Right cardiac atrium (tissue), 5 donors: ENCODE results near the gene FZR1. TPM values are rescaled to one million over a fixed set of nuclear protein-coding genes. Genes with fewer than 3 reads are reported as not detected.
"Not testable (repeated sequence)": the region's sequence is repeated elsewhere in the genome, so short reads cannot be mapped to it uniquely, and the experiment has no call there.

ENCODE experiments used
- ATAC-seq, 2 donors: fragments of 200-7000 bp; cut with Tn5 transposase; one replicate each; pipeline versions ENCODE4 v1.8.0 to v1.9.1; 2020; ENCODE audit warnings: moderate library complexity in 2 of 2, mild to moderate bottlenecking in 1 of 2
- DNase-seq, 3 donors: peaks; one replicate each; pipeline ENCODE4 v3.0.0-alpha.2; 2020
- H3K27ac ChIP-seq: one replicate; pipeline ENCODE4 v1.5.1; 2013; ENCODE audit warnings: mild to moderate bottlenecking, low read length, control low read depth, moderate library complexity
- H3K27me3 ChIP-seq: one replicate; pipeline ENCODE4 v1.6.1; 2013; ENCODE audit not compliant: control insufficient read depth, insufficient read depth
- H3K4me1 ChIP-seq: one replicate; pipeline ENCODE4 v1.6.1; 2013; ENCODE audit warnings: low read length; ENCODE audit not compliant: control insufficient read depth, insufficient read depth
- H3K4me3 ChIP-seq: one replicate; pipeline ENCODE4 v1.5.1; 2013; ENCODE audit warnings: low read length, control low read depth
- H3K9me3 ChIP-seq: one replicate; pipeline ENCODE4 v1.6.1; 2013; ENCODE audit warnings: low read length; ENCODE audit not compliant: control insufficient read depth
- WGBS: extraction: QIAGEN DNeasy Blood & Tissue Kit; methylation state at CpG from one replicate; pipeline ENCODE4 v1.1.7; 2013; 5-methylcytosine and 5-hydroxymethylcytosine counted together
- intact Hi-C, 4 donors: fragments of 100-400 bp; cut with DNase I; formaldehyde crosslinking; loops; one replicate each; pipeline versions ENCODE4 v1.11.0 to v1.14.0; 2022 to 2023
- polyA plus RNA-seq: library from polyadenylated mRNA; stranded (reverse); fragments of 200-250 nt; gene quantifications from one replicate; pipeline ENCODE4 v1.2.3, GENCODE V29; 2013
- total RNA-seq, 4 donors: library from RNA; stranded (reverse); fragmentation: NEBNext Ultra II Directional; extraction: Animal tissue kit (Norgen Biotek cat#: 25700); gene quantifications; one replicate each; pipeline ENCODE4 v1.2.1, GENCODE V29; 2021
- donor health status: healthy with polysubstance abuse.
- donor health status: DM: no; HTN: yes; CAD: no.
- donor health status: DM: no; HTN: no; CAD: no.
- donor health status: DM: no; HTN: yes; CAD: no; lungs with severe emphysema.
- donor health status: DM: yes; HTN: yes; CAD: no.

Gene FZR1
- total and polyA plus RNA-seq, 5 donors, result 14.3 to 23.3 (median 20.4) TPM

DNA sequence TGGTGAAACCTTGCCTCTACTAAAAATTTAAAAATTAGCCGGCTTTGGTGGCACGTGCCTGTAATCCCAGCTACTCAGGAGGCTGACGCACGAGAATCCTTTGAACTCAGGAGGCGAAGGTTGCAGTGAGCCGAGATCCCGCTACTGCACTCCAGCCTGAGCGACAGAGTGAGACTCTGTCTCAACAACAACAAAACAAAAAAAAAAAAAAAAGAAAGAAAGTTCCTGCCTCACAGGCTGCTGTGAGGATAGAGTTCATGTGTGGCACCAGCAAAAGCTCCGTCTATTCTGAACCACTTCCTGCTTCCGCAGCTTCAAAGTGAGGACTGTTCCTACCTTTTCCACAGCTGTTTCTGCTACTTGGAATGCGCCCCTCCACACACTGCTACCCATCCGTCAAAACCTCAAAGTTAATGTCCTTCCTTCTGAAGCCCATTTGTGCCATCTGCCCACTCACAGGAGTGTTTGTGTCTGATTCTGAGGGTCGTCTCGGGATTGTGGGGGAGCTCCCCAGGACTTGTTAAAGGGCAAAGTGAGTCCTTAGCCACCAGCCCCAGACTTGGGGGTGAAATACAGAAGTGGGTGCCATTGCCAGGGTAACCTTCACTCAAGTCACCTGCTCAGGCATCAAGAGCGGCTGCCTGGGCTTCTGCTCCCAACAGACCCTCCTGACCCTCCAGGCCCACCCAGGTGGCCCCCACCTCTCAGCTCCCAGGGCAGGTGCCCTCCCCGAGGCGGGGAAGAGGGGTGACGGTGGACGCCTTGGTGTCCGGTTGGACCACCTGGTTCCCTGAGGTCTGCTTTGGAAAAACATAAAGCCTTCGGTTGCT is 48.4 kb downstream of the FZR1 start:
- ATAC-seq, result no peak
- DNase-seq, result no peak
- Histone ChIP-seq H3K27me3 (no peaks in the 10 kb centered on the region), H3K4me1 (peaks cover 2% of the 10 kb centered on the region), H3K4me3 (no peak overlapping the region), H3K27ac (no peak overlapping the region), H3K9me3 (no peaks in the 10 kb centered on the region)
- intact Hi-C loops, result no loop called here
- 74% methylated on average over 21 of the region's 21 CpGs for WGBS

DNA sequence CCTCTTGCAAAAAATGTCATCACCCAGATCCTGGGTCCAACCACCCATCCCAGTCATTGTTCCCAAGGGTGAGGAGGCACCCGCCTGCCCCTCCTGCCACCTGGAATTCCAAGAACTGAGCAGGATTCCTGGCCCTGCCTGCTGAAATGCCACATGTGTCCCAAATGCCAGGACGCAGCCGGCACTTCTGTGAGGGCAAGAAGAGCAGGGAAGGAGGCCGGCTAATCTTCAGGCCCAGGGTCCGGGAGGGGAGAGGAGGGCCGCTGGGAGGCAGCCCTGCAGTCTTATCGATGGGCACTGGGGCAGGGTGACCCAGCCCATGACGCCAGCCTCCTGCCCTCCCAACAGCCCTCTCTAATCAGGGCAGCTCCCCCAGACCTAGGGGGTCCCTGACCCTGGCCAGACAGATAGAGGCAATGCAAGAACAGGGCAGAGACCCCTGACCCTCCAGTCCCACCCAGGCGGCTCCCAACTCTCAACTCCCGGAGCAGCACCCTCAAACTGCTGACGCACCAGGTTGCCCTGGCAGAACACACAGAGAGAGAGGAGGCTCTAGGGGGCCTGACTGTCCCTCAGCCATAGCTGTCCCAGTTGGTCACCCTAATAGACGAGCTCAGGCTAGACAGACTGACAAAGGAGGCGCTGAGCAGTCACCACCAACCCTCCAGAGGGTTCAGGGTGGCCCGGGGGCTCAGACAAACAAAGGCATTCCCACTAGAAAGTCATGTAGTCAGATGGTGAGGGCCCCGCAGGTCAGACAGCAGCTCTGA is 49.7 kb downstream of the FZR1 start:
- H3K4me1 ChIP-seq, result peaks cover 2% of the 10 kb centered on the region
- H3K9me3 ChIP-seq, result no peaks in the 10 kb centered on the region
- H3K4me3 ChIP-seq, result peak overlapping the region; percentile 89
- H3K27ac ChIP-seq, result no peak overlapping the region
- intact Hi-C loops, result no loop called here
- ATAC-seq (no peak), DNase-seq (peak in 1 of 3 donors; percentile 55)
- WGBS, result 72% methylated on average over 15 of the region's 15 CpGs
- no peaks in the 10 kb centered on the region for H3K27me3 ChIP-seq

DNA sequence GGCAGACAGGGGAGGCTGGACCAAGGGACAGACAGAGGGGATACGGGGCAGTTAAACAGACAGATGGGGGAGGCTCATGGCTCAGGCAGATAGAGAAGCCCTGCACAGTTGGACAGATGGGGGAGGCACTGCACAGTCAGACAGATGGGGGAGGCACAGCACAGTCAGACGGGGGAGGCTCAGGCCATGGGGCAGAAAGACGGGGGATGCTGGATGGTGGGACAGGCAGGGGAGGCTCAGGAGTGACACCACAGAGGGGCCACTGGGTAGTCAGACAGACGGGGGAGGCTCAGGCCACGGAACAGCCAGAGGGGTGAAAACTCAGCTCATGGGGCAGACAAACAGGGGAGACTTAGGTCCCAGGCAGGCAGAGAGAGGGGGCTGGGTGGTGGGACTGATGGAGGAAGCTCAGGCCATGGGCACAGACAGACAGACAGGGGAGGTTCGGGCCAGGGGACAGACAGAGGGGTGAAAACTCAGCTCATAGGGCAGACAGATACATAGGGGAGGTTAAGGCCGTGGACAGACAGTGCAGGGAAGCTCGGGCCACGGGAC is 50.4 kb downstream of the FZR1 start:
- H3K27ac ChIP-seq, result no peak overlapping the region
- H3K9me3 ChIP-seq, result no peaks in the 10 kb centered on the region
- peak overlapping the region; percentile 89 for H3K4me3 ChIP-seq
- intact Hi-C loops, result no loop called here
- H3K4me1 ChIP-seq, result peaks cover 2% of the 10 kb centered on the region
- WGBS, result 26% methylated on average over 9 of the region's 9 CpGs
- ATAC-seq (no peak), DNase-seq (no peak)
- no peaks in the 10 kb centered on the region for H3K27me3 ChIP-seq

DNA sequence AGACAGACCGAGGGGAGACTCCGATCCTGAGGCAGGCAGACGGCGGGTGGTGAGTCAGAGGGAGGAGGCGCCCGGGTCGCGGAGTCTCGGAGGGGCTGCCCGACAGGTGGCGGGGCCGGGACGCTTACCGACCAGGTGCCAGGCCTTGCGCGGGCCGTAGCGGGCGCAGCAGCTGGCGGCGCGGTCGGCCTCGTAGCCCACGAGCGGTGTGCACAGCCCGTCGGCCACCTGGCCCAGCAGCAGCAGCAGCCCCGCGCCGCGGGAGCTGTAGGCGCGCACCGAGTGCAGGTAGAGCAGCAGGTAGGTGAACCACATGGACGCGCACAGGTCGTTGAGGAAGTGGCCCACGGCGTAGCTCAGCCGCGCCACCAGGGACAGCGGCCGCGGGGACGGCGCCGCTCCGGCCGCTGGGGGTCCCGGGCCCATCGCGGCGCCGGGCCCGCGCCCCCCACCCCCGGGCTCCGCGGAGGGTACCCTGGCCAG is 50.9 kb downstream of the FZR1 start:
- H3K4me3 ChIP-seq, result peak overlapping the region; percentile 89
- under 1% methylated on average over 60 of the region's 60 CpGs for WGBS
- no peaks in the 10 kb centered on the region for H3K27me3 ChIP-seq
- H3K9me3 ChIP-seq, result no peaks in the 10 kb centered on the region
- DNase-seq (peak in 2 of 3 donors; percentile 69 to 72), ATAC-seq (no peak)
- intact Hi-C loops, result no loop called here
- no peak overlapping the region for H3K27ac ChIP-seq
- peaks cover 2% of the 10 kb centered on the region for H3K4me1 ChIP-seq

GRCh38 chr19:3557461-3558248 is 51.5 kb downstream of the FZR1 start, which contains the start of gene MFSD12:
Gene MFSD12 (minus strand): TSS chr19:3557586. CDS start chr19:3557403, 183 bp downstream.
- H3K27me3 ChIP-seq, result no peaks in the 10 kb centered on the region
- ATAC-seq (peak; percentile 97 to 98), DNase-seq (peak; percentile 96 to 98 (median 98))
- H3K4me1 ChIP-seq, result peaks cover 2% of the 10 kb centered on the region
- WGBS, result 1% methylated on average over 81 of the region's 81 CpGs
- peak within 1 kb of the TSS; percentile 19 for H3K27ac ChIP-seq
- no peaks in the 10 kb centered on the region for H3K9me3 ChIP-seq
- H3K4me3 ChIP-seq, result peak within 1 kb of the TSS; percentile 89
- intact Hi-C loops, result no loop called here

GRCh38 chr19:3563709-3564524 is 57.8 kb downstream of the FZR1 start:
- no peaks in the 10 kb centered on the region for H3K4me1 ChIP-seq
- no peak overlapping the region for H3K4me3 ChIP-seq
- H3K27ac ChIP-seq, result no peak overlapping the region
- intact Hi-C loops, result no loop called here
- 62% methylated on average over 17 of the region's 17 CpGs for WGBS
- ATAC-seq (no peak), DNase-seq (peak in 1 of 3 donors; percentile 45)
- no peaks in the 10 kb centered on the region for H3K9me3 ChIP-seq
- H3K27me3 ChIP-seq, result no peaks in the 10 kb centered on the region

DNA sequence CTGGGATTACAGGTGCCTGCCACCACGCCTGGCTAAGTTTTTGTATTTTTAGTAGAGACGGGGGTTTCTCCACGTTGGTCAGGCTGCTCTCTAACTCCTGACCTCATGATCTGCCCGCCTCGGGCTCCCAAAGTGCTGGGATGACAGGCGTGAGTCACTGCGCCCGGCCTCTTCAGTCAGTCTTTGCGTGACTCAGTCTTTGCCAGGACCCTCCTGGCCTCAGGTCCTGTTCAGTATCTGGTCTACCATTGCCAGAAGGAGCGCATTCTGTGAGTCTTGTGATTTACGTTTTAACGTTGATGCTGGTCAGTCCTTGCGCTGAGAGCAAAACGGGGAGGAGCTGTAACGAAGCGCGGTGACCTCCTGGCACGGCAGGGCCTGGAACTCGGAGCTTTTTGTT is 59.0 kb downstream of the FZR1 start:
- intact Hi-C loops, result no loop called here
- DNase-seq (peak in 1 of 3 donors; percentile 13), ATAC-seq (no peak)
- H3K9me3 ChIP-seq, result no peaks in the 10 kb centered on the region
- no peak overlapping the region for H3K4me3 ChIP-seq
- H3K4me1 ChIP-seq, result no peaks in the 10 kb centered on the region
- no peaks in the 10 kb centered on the region for H3K27me3 ChIP-seq
- 92% methylated on average over 19 of the region's 19 CpGs for WGBS
- no peak overlapping the region for H3K27ac ChIP-seq

DNA sequence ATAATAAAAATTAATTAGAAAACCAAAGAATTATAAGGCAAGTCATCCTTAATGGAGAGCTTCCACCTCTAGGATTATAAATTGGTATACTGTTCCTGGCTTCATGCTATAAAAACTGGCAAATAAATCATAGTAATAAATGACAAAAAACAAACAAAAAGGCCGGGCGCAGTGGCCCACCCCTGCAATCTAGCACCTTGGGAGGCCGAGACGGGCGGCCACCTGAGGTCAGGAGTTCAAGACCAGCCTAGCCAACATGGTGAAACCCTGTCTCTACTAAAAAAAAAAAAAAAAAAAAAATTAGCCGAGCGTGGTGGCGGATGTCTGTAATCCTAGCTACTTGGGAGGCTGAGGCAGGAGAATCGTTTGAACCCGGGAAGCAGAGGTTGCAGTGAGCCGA is 63.9 kb downstream of the FZR1 start:
- intact Hi-C loops, result loop anchor here in 1 of 4 donors (10.0 kb wide), 1 partner anchor 55 kb away; the partner anchor contains the start of gene CACTIN
- not testable (repeated sequence) for ATAC-seq, H3K9me3 ChIP-seq, H3K4me3 ChIP-seq, H3K27me3 ChIP-seq, H3K4me1 ChIP-seq, H3K27ac ChIP-seq
- peak in 1 of 3 donors; percentile 20 for DNase-seq
- WGBS, result 90% methylated on average over 11 of the region's 11 CpGs

GRCh38 chr19:3570606-3571011 is 64.5 kb downstream of the FZR1 start:
- peak in 1 of 3 donors; percentile 25 for DNase-seq
- H3K9me3 ChIP-seq, result no peaks in the 10 kb centered on the region
- ATAC-seq, result no peak
- H3K27me3 ChIP-seq, result no peaks in the 10 kb centered on the region
- H3K4me1 ChIP-seq, result no peaks in the 10 kb centered on the region
- intact Hi-C loops, result loop anchor here in 1 of 4 donors (10.0 kb wide), 1 partner anchor 54 kb away; the partner anchor contains the start of gene CACTIN
- no peak overlapping the region for H3K4me3 ChIP-seq
- H3K27ac ChIP-seq, result no peak overlapping the region
- WGBS, result 76% methylated on average over 7 of the region's 7 CpGs
